K562 (cell line): ENCODE results near the gene PDLIM7. TPM values are rescaled to one million over a fixed set of nuclear protein-coding genes. Genes with fewer than 3 reads are reported as not detected.
A peak's percentile ranks its signal among the peaks of the same experiment; 100 is the strongest.

Experiments
- BCL6 ChIP-seq: fragments of 250-450 bp; sonication (Bioruptor Pico); IDR thresholded peaks from 2 replicates; pipeline ENCODE4 v1.4.0; 2020
- CEBPB ChIP-seq: fragments of 450-650 bp; IDR thresholded peaks from 2 replicates; pipeline ENCODE4 v1.6.1; 2016; ENCODE audit warnings: missing genetic modification characterization, missing compliant biosample characterization
- CGGBP1 ChIP-seq: fragments of 250-450 bp; sonication (Bioruptor Pico); IDR thresholded peaks from 2 replicates; pipeline ENCODE4 v1.9.0; 2021; ENCODE audit warnings: mild to moderate bottlenecking
- CREB5 ChIP-seq: fragments of 250-450 bp; sonication (Bioruptor Pico); IDR thresholded peaks from 2 replicates; pipeline ENCODE4 v1.5.0; 2020; ENCODE audit warnings: mild to moderate bottlenecking
- CTCF ChIP-seq, 3 experiments: IDR thresholded peaks in 2 of 3; conservative IDR thresholded peaks in 1 of 3; 2 replicates each; pipeline ENCODE4 v1.5.1; 2011 to 2012; ENCODE audit warnings: low read length in 3 of 3, mild to moderate bottlenecking in 3 of 3, control low read depth in 2 of 3, improper control_type of control experiment in 1 of 3, inconsistent platforms in 1 of 3, low read depth in 1 of 3, mixed read lengths in 1 of 3, moderate library complexity in 1 of 3; ENCODE audit not compliant: insufficient read depth in 2 of 3
- ETV6 ChIP-seq, 3 experiments: fragments of 150-350 bp in 1 of 3; sonication (generic) in 1 of 3; formaldehyde crosslinking in 1 of 3; IDR thresholded peaks; 2 replicates each; pipeline versions ENCODE4 v1.6.1 to v1.8.0; 2014 to 2022; ENCODE audit warnings: borderline replicate concordance in 2 of 3, low read depth in 2 of 3, antibody characterized with exemption in 1 of 3, low read length in 1 of 3, mild to moderate bottlenecking in 1 of 3, missing genetic modification reagents in 1 of 3
- HDGF ChIP-seq: fragments of 450-650 bp; IDR thresholded peaks from 2 replicates; pipeline ENCODE4 v1.6.1; 2016
- HMGN3 ChIP-seq: IDR thresholded peaks from 2 replicates; pipeline ENCODE4 v1.6.1; 2011; ENCODE audit warnings: borderline replicate concordance, low read depth, mild to moderate bottlenecking, mixed read lengths, low read length; ENCODE audit not compliant: insufficient read length; ENCODE audit errors: extremely low read depth
- KAT8 ChIP-seq: fragments of 450-650 bp; IDR thresholded peaks from 2 replicates; pipeline ENCODE4 v1.6.1; 2016; ENCODE audit warnings: low read depth, mild to moderate bottlenecking
- NFIC ChIP-seq: fragments of 450-650 bp; IDR thresholded peaks from 2 replicates; pipeline ENCODE4 v1.6.1; 2017; ENCODE audit warnings: mild to moderate bottlenecking, inconsistent platforms
- PHB2 ChIP-seq: fragments of 450-650 bp; IDR thresholded peaks from 2 replicates; pipeline ENCODE4 v1.6.1; 2017; ENCODE audit warnings: low read depth
- POU5F1 ChIP-seq: fragments of 150-350 bp; IDR thresholded peaks from 2 replicates; pipeline ENCODE4 v1.6.1; 2014; ENCODE audit warnings: borderline replicate concordance, low read length, low read depth, mild to moderate bottlenecking; ENCODE audit not compliant: partially characterized antibody
- SAP30 ChIP-seq: fragments of 200-600 bp; sonication (generic); IDR thresholded peaks from 2 replicates; pipeline ENCODE4 v1.6.1; 2012; ENCODE audit warnings: borderline replicate concordance, low read depth, mild to moderate bottlenecking, moderate library complexity, low read length, control low read depth, inconsistent platforms; ENCODE audit not compliant: insufficient read depth, poor library complexity, severe bottlenecking
- TAF15 ChIP-seq: fragments of 200-400 bp; formaldehyde crosslinking; IDR thresholded peaks from 2 replicates; pipeline ENCODE4 v1.6.1; 2017; ENCODE audit warnings: mild to moderate bottlenecking, low read depth, low read length, moderate library complexity
- TFAP4 ChIP-seq: sonication (generic); formaldehyde crosslinking; IDR thresholded peaks from 2 replicates; pipeline ENCODE4 v1.8.0; 2022; ENCODE audit warnings: missing genetic modification reagents, mild to moderate bottlenecking, moderate library complexity, borderline replicate concordance
- TGIF2 ChIP-seq: sonication (generic); formaldehyde crosslinking; IDR thresholded peaks from 2 replicates; pipeline ENCODE4 v1.8.1; 2022; ENCODE audit warnings: mild to moderate bottlenecking, missing genetic modification reagents, moderate library complexity
- ZBTB12 ChIP-seq: fragments of 250-450 bp; sonication (Bioruptor Pico); IDR thresholded peaks from 2 replicates; pipeline ENCODE4 v1.4.0; 2020
- ZBTB34 ChIP-seq: fragments of 250-450 bp; sonication (Bioruptor Pico); IDR thresholded peaks from 2 replicates; pipeline ENCODE4 v1.8.0; 2021; ENCODE audit warnings: mild to moderate bottlenecking, moderate library complexity
- ZEB2 ChIP-seq: fragments of 450-650 bp; IDR thresholded peaks from 2 replicates; pipeline ENCODE4 v1.6.1; 2016
- ZNF133 ChIP-seq: fragments of 250-450 bp; sonication (Bioruptor Pico); IDR thresholded peaks from 2 replicates; pipeline ENCODE4 v1.4.0; 2020; ENCODE audit warnings: mild to moderate bottlenecking
- ZNF175 ChIP-seq: fragments of 200-800 bp; sonication (Bioruptor generic); IDR thresholded peaks from 2 replicates; pipeline ENCODE4 v1.6.1; 2016; ENCODE audit warnings: low read depth, mild to moderate bottlenecking, missing genetic modification characterization, missing compliant biosample characterization
- ZNF436 ChIP-seq: fragments of 250-450, 450-650 bp; sonication (Bioruptor Pico); formaldehyde crosslinking; IDR thresholded peaks from 2 replicates; pipeline ENCODE4 v1.7.0; 2020; ENCODE audit warnings: mild to moderate bottlenecking
- polyA plus RNA-seq, 8 experiments: library from polyadenylated mRNA; depleted of rRNA in 4 of 8; stranded (reverse) in 5 of 8; unstranded in 3 of 8; fragments of >200 nt; fragmentation: Nextera tagmentation in 2 of 8; fragmentation: Illumina TruSeq in 1 of 8; extraction: Ambion mirVana in 2 of 8; extraction: Trizol in 1 of 8; gene quantifications; 2 replicates each; pipeline versions ENCODE4 v1.2.1 to v1.2.3, GENCODE V29; 2011 to 2014; ENCODE audit warnings: inconsistent platforms in 1 of 8, missing spikeins in 1 of 8
- total RNA-seq, 7 experiments: library from RNA; depleted of rRNA in 6 of 7; stranded (reverse); fragments of >200 nt in 6 of 7; fragmentation: Illumina TruSeq in 2 of 7; extraction: Trizol in 2 of 7; gene quantifications; 2 replicates each; pipeline versions ENCODE4 v1.2.1 to v1.2.3, GENCODE V29; 2011 to 2021; ENCODE audit warnings: low replicate concordance in 1 of 7

The PDLIM7 gene
- total and polyA plus RNA-seq, 9 of the 15 experiments (the other 6 are each of a cell fraction or from before 2014, with no cell fraction given) = 2.1 to 124 (median 32.6) TPM

- TF ChIP-seq CTCF (IDR thresholded peaks at IDR 0.05 in 2 of 3, conservative IDR thresholded peaks at IDR 0.05 in 1 of 3; ENCODE audit: insufficient read depth in 2 of 3, low read depth in 1 of 3, low read length in 3 of 3) (no peak), KAT8 (no peak), CGGBP1 (no peak), HMGN3 (peak; percentile 38), PHB2 (no peak), ZEB2 (no peak), NFIC (peak; percentile 94), ZBTB34 (CRISPR knock-in tag) (no peak), ZBTB12 (CRISPR knock-in tag) (no peak), CEBPB (no peak), CREB5 (no peak), ETV6 (IDR thresholded peaks at IDR 0.05; ENCODE audit: borderline replicate concordance in 1 of 2, low read depth in 2 of 2, low read length in 1 of 2) (no peak), ETV6 (CRISPR knock-in tag; IDR thresholded peaks at IDR 0.05; ENCODE audit: borderline replicate concordance) (no peak), TFAP4 (peak; percentile 80), ZNF175 (CRISPR knock-in tag) (no peak), SAP30 (no peak), TAF15 (no peak), ZNF133 (CRISPR knock-in tag) (no peak), TGIF2 (CRISPR knock-in tag) (no peak), BCL6 (CRISPR knock-in tag) (no peak), POU5F1 (no peak), ZNF436 (CRISPR knock-in tag) (no peak), HDGF (no peak)
Observed at GRCh38 chr5:177508837-177509236, 11.4 kb upstream of the PDLIM7 start (continued).
